HepG2 (cell line): ENCODE measurements around the gene SNX3. TPM values are rescaled to one million over a fixed set of nuclear protein-coding genes. Genes with fewer than 3 reads are reported as not detected.

Source experiments
- FOXM1 ChIP-seq: sonication (generic); formaldehyde crosslinking; IDR thresholded peaks from 2 replicates; pipeline ENCODE4 v1.5.0; 2020; ENCODE audit warnings: missing genetic modification reagents
- HHEX ChIP-seq: IDR thresholded peaks from 2 replicates; pipeline ENCODE4 v1.6.1; 2016; ENCODE audit warnings: control low read depth
- HNRNPH1 ChIP-seq: fragments of 200-400 bp; formaldehyde crosslinking; optimal IDR thresholded peaks from 2 replicates; pipeline ENCODE3; 2017; ENCODE audit warnings: mild to moderate bottlenecking, low read depth, low read length
- HNRNPLL ChIP-seq: fragments of 200-400 bp; formaldehyde crosslinking; IDR thresholded peaks from 2 replicates; pipeline ENCODE4 v1.6.1; 2017; ENCODE audit warnings: mild to moderate bottlenecking, low read depth, low read length; ENCODE audit not compliant: poor library complexity, severe bottlenecking
- HNRNPUL1 ChIP-seq: fragments of 200-400 bp; formaldehyde crosslinking; IDR thresholded peaks from 2 replicates; pipeline ENCODE4 v1.6.1; 2017; ENCODE audit warnings: low read depth, mild to moderate bottlenecking, low read length, moderate library complexity
- MTF1 ChIP-seq: sonication (generic); formaldehyde crosslinking; IDR thresholded peaks from 2 replicates; pipeline ENCODE4 v1.5.0; 2020; ENCODE audit warnings: missing genetic modification reagents
- MXD4 ChIP-seq: IDR thresholded peaks from 2 replicates; pipeline ENCODE4 v1.6.1; 2016; ENCODE audit warnings: mild to moderate bottlenecking, missing biosample characterization, missing genetic modification reagents
- NCOR1 ChIP-seq: fragments of 200-600 bp; sonication (generic); IDR thresholded peaks from 2 replicates; pipeline ENCODE4 v1.7.0; 2017; ENCODE audit warnings: antibody characterized with exemption, low read length, borderline replicate concordance
- NFIC ChIP-seq: IDR thresholded peaks from 2 replicates; pipeline ENCODE4 v1.6.1; 2012; ENCODE audit warnings: mild to moderate bottlenecking, low read length, inconsistent platforms
- POLR2AphosphoS5 ChIP-seq: IDR thresholded peaks from 2 replicates; pipeline ENCODE4 v1.6.1; 2012; ENCODE audit warnings: low read depth, low read length
- RBM39 ChIP-seq: fragments of 200-400 bp; formaldehyde crosslinking; IDR thresholded peaks from one replicate; pipeline ENCODE4 v1.6.1; 2018; ENCODE audit warnings: antibody characterized with exemption, mild to moderate bottlenecking, low read depth, low read length; ENCODE audit not compliant: poor library complexity, severe bottlenecking
- RORA ChIP-seq: sonication (generic); formaldehyde crosslinking; IDR thresholded peaks from 2 replicates; pipeline ENCODE4 v1.5.0; 2020; ENCODE audit warnings: mild to moderate bottlenecking, missing genetic modification reagents, moderate library complexity
- SMYD3 ChIP-seq: sonication (generic); formaldehyde crosslinking; IDR thresholded peaks from 2 replicates; pipeline ENCODE4 v1.8.1; 2023; ENCODE audit warnings: mild to moderate bottlenecking, missing genetic modification reagents
- TARDBP ChIP-seq: sonication (generic); formaldehyde crosslinking; IDR thresholded peaks from 2 replicates; pipeline ENCODE4 v1.8.0; 2022; ENCODE audit warnings: mild to moderate bottlenecking, missing genetic modification reagents
- TCF7L2 ChIP-seq: IDR thresholded peaks from 2 replicates; pipeline ENCODE4 v1.6.1; 2011; ENCODE audit warnings: mild to moderate bottlenecking, low read depth, low read length, moderate library complexity
- TMF1 ChIP-seq: sonication (generic); formaldehyde crosslinking; IDR thresholded peaks from 2 replicates; pipeline ENCODE4 v1.8.1; 2022; ENCODE audit warnings: low read depth, missing genetic modification reagents
- ZFP90 ChIP-seq: sonication (generic); formaldehyde crosslinking; IDR thresholded peaks from 2 replicates; pipeline ENCODE4 v1.8.0; 2022; ENCODE audit warnings: missing genetic modification reagents, mild to moderate bottlenecking, inconsistent platforms, borderline replicate concordance
- ZIK1 ChIP-seq: sonication (generic); formaldehyde crosslinking; IDR thresholded peaks from 2 replicates; pipeline ENCODE4 v1.5.0; 2020; ENCODE audit warnings: mild to moderate bottlenecking, low read depth, missing genetic modification reagents, borderline replicate concordance
- ZNF180 ChIP-seq: sonication (generic); formaldehyde crosslinking; IDR thresholded peaks from 2 replicates; pipeline ENCODE4 v1.4.0; 2020; ENCODE audit warnings: low read depth, missing genetic modification reagents, borderline replicate concordance
- ZNF557 ChIP-seq: sonication (generic); formaldehyde crosslinking; IDR thresholded peaks from 2 replicates; pipeline ENCODE4 v1.4.0; 2020; ENCODE audit warnings: missing genetic modification reagents
- ZNF605 ChIP-seq: sonication (generic); formaldehyde crosslinking; IDR thresholded peaks from 2 replicates; pipeline ENCODE4 v1.8.0; 2022; ENCODE audit warnings: mild to moderate bottlenecking, missing genetic modification reagents
- polyA plus RNA-seq, 8 experiments: library from polyadenylated mRNA; depleted of rRNA in 3 of 8; stranded (reverse) in 7 of 8; unstranded in 1 of 8; fragments of >200 nt; fragmentation: Illumina TruSeq in 4 of 8; extraction: Trizol in 4 of 8; gene quantifications; 2 replicates each; pipeline versions ENCODE4 v1.2.1 to v1.2.3, GENCODE V29; 2011 to 2016; ENCODE audit warnings: low read depth in 4 of 8, missing spikeins in 1 of 8, mixed read lengths in 1 of 8; ENCODE audit not compliant: insufficient read depth in 1 of 8
- total RNA-seq, 5 experiments: library from RNA; depleted of rRNA; stranded (reverse); fragments of >200 nt; fragmentation: Illumina TruSeq; extraction: Trizol; gene quantifications; 2 replicates each; pipeline ENCODE4 v1.2.3, GENCODE V29; 2016; ENCODE audit warnings: low read depth in 1 of 5
- TF ChIP-seq, protein P1 (sequence below): sonication (generic); formaldehyde crosslinking; IDR thresholded peaks from 2 replicates; pipeline ENCODE4 v1.4.0; 2020; ENCODE audit warnings: missing genetic modification reagents
- TF ChIP-seq, protein P2 (sequence below): sonication (generic); formaldehyde crosslinking; IDR thresholded peaks from 2 replicates; pipeline ENCODE4 v1.4.0; 2020; ENCODE audit warnings: missing genetic modification reagents

The SNX3 gene
- total and polyA plus RNA-seq, 2 of the 13 experiments (the other 11 are each of a cell fraction or from before 2014, with no cell fraction given) = 84.9 to 226 TPM

DNA sequence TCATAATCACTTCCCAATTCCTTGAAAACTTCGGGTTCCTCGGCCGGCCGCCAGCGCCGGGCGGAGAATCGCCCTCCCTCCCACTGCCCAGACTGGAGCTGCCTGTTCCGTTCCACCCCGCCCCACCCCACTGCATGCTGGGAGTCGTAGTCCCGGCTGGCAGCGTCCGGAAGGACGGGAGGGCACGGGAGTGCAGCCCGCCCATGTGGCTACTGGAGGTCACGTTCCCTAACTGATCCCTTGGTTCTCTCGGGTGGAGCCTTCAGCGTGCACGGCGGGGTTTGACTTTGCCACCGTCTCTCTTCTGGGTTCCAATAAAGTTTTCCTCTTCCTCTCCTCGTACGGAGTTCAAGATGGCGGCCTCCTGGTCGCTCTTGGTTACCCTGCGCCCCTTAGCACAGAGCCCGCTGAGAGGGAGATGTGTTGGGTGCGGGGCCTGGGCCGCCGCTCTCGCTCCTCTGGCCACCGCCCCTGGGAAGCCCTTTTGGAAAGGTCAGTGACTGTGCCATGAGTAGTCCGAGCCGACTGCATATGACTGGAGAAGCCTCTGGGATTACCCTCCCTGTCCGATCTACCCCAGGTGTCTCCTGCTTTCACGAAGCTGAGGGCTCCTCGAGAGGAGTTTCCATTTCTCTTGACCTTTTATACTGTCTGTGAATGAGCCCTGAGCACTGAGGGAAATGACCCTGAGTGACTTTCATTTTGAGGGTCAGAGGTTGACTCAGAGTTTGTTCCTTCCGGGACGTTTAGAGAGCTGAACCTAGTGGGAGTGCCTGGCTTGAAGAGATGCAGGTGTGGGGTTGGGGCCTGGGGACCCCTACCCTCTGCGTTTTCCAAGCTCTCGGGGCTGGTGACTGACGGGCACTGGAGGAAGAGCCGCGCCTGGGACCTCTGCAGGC is 34.1 kb upstream of the SNX3 start, which contains the start of gene AFG1L (continued):
- TF ChIP-seq, protein P1, sequence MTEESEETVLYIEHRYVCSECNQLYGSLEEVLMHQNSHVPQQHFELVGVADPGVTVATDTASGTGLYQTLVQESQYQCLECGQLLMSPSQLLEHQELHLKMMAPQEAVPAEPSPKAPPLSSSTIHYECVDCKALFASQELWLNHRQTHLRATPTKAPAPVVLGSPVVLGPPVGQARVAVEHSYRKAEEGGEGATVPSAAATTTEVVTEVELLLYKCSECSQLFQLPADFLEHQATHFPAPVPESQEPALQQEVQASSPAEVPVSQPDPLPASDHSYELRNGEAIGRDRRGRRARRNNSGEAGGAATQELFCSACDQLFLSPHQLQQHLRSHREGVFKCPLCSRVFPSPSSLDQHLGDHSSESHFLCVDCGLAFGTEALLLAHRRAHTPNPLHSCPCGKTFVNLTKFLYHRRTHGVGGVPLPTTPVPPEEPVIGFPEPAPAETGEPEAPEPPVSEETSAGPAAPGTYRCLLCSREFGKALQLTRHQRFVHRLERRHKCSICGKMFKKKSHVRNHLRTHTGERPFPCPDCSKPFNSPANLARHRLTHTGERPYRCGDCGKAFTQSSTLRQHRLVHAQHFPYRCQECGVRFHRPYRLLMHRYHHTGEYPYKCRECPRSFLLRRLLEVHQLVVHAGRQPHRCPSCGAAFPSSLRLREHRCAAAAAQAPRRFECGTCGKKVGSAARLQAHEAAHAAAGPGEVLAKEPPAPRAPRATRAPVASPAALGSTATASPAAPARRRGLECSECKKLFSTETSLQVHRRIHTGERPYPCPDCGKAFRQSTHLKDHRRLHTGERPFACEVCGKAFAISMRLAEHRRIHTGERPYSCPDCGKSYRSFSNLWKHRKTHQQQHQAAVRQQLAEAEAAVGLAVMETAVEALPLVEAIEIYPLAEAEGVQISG (CRISPR knock-in tag) = peak; percentile 92
- no peak; the same call in 1 of the 2 replicates for TF ChIP-seq ZNF557 (CRISPR knock-in tag)
- TF ChIP-seq ZNF180 (CRISPR knock-in tag) = no peak; the same call in 1 of the 2 replicates
- peak; percentile 73 for TF ChIP-seq TARDBP (CRISPR knock-in tag)
- peak; percentile 43; the same call in 1 of the 2 replicates for TF ChIP-seq TMF1 (CRISPR knock-in tag)
- peak; percentile 74 for TF ChIP-seq HNRNPLL
- TF ChIP-seq NCOR1 = no peak
- TF ChIP-seq HHEX = no peak
- TF ChIP-seq ZFP90 (CRISPR knock-in tag) = peak; percentile 86; the same call in 1 of the 2 replicates
- peak; percentile 35; the same call in 1 of the 2 replicates for TF ChIP-seq MTF1 (CRISPR knock-in tag)
- no peak for TF ChIP-seq HNRNPUL1
- 0 out of 2 replicates have a peak, but pooled peaks have one; percentile 27 for TF ChIP-seq MXD4 (CRISPR knock-in tag)
- no peak for TF ChIP-seq NFIC
- TF ChIP-seq, protein P2, sequence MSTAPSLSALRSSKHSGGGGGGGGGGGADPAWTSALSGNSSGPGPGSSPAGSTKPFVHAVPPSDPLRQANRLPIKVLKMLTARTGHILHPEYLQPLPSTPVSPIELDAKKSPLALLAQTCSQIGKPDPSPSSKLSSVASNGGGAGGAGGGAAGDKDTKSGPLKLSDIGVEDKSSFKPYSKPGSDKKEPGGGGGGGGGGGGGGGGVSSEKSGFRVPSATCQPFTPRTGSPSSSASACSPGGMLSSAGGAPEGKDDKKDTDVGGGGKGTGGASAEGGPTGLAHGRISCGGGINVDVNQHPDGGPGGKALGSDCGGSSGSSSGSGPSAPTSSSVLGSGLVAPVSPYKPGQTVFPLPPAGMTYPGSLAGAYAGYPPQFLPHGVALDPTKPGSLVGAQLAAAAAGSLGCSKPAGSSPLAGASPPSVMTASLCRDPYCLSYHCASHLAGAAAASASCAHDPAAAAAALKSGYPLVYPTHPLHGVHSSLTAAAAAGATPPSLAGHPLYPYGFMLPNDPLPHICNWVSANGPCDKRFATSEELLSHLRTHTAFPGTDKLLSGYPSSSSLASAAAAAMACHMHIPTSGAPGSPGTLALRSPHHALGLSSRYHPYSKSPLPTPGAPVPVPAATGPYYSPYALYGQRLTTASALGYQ (CRISPR knock-in tag) = peak; percentile 79
- TF ChIP-seq TCF7L2 = no peak
- no peak for TF ChIP-seq ZIK1
- TF ChIP-seq ZNF605 (CRISPR knock-in tag) = peak; percentile 90
- no peak for TF ChIP-seq HNRNPH1
- TF ChIP-seq RBM39 = peak; percentile 35
- TF ChIP-seq SMYD3 (CRISPR knock-in tag) = no peak
- TF ChIP-seq FOXM1 (CRISPR knock-in tag) = no peak
- TF ChIP-seq RORA (CRISPR knock-in tag) = no peak
- peak; percentile 77 for TF ChIP-seq POLR2AphosphoS5
